ENCODE results near the gene ANKRD13C. TPM values are rescaled to one million over a fixed set of nuclear protein-coding genes. Genes with fewer than 3 reads are reported as not detected.
A peak's percentile ranks its signal among the peaks of the same experiment; 100 is the strongest.
"Not testable (repeated sequence)": the region's sequence is repeated elsewhere in the genome, so short reads cannot be mapped to it uniquely, and the experiment has no call there.

Gene ANKRD13C
- polyA plus RNA-seq, 4 donors, result 6.9 to 18.2 (median 9.1) TPM

DNA sequence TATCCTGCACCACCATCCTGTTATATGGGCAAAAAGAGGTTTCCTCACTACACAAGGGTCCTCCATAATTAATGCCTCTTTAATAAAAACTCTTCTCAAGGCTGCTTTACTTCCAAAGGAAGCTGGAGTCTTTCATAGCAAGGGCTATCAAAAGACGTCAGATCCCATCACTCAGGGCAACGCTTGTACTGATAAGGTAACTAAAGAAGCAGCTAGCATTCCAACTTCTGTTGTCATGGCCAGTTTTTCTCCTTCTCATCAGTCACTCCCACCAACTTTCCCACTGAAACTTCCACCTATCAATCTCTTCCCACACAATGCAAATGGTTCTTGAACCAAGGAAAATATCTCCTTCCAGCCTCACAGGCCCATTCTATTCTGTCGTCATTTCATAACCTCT is 17.1 kb upstream of the ANKRD13C start:
- not testable (repeated sequence) for H3K4me1 ChIP-seq (ENCODE audit: control insufficient read depth in 3 of 3, insufficient read depth in 2 of 3, low read depth in 1 of 3, low read length in 2 of 3); H3K9me3 ChIP-seq (ENCODE audit: control insufficient read depth in 2 of 2, insufficient read depth in 1 of 2, low read depth in 1 of 2, low read length in 1 of 2); DNase-seq; H3K27me3 ChIP-seq (ENCODE audit: control insufficient read depth in 3 of 3, insufficient read depth in 3 of 3, low read length in 3 of 3); H3K4me3 ChIP-seq (ENCODE audit: low read depth in 1 of 3, low read length in 3 of 3); FAIRE-seq; H3K27ac ChIP-seq (ENCODE audit: low read depth in 1 of 3, low read length in 2 of 3); H3K36me3 ChIP-seq (ENCODE audit: control insufficient read depth in 3 of 3, insufficient read depth in 2 of 3, low read depth in 1 of 3, low read length in 3 of 3)
- 84 to 91% (median 91%) methylated on average over 3 of the region's 3 CpGs for WGBS, 3 donors

DNA sequence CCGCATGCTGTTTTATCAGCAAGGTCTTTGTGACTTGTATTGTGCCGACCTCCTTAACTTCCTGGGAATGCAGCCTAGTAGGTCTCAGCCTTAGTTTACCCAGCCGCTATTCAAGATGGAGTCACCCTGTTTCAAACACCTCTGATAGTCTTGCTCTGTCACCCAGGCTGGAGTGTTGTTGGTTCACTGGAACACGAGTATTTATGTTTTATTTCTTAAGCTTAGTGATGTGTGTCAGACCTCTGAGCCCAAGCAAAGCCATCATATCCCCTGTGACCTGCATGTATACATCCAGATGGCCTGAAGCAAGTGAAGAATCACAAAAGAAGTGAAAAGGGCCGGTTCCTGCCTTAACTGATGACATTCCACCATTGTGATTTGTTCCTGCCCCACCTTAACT is 12.9 kb upstream of the ANKRD13C start:
- not testable (repeated sequence) for H3K4me1 ChIP-seq (ENCODE audit: control insufficient read depth in 3 of 3, insufficient read depth in 2 of 3, low read depth in 1 of 3, low read length in 2 of 3); H3K27me3 ChIP-seq (ENCODE audit: control insufficient read depth in 3 of 3, insufficient read depth in 3 of 3, low read length in 3 of 3); FAIRE-seq; H3K36me3 ChIP-seq (ENCODE audit: control insufficient read depth in 3 of 3, insufficient read depth in 2 of 3, low read depth in 1 of 3, low read length in 3 of 3); H3K4me3 ChIP-seq (ENCODE audit: low read depth in 1 of 3, low read length in 3 of 3); H3K9me3 ChIP-seq (ENCODE audit: control insufficient read depth in 2 of 2, insufficient read depth in 1 of 2, low read depth in 1 of 2, low read length in 1 of 2); H3K27ac ChIP-seq (ENCODE audit: low read depth in 1 of 3, low read length in 2 of 3); DNase-seq
- WGBS, 3 donors, result 77 to 83% (median 79%) methylated on average over 5 of the region's 5 CpGs

DNA sequence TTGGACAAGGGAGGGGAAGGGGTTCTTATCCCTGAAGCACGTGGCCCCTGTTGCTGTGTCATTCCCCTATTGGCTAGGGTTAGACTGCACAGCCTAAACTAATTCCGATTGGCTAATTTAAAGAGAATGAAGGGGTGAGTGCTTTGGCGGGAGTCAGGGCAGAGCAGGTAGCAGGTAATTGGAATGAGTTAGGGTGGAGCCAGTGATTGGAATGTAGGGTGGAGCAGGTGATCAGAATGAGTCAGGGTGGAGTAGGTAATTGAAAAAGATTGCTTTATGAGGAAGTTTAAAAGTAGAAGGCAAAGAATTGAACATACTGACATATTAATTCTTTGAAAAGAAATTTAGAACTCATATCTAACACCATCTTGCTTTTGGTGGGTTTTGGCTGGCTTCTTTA is 12.5 kb upstream of the ANKRD13C start:
- FAIRE-seq; H3K4me3 ChIP-seq (ENCODE audit: low read depth in 1 of 3, low read length in 3 of 3): not testable (repeated sequence)

DNA sequence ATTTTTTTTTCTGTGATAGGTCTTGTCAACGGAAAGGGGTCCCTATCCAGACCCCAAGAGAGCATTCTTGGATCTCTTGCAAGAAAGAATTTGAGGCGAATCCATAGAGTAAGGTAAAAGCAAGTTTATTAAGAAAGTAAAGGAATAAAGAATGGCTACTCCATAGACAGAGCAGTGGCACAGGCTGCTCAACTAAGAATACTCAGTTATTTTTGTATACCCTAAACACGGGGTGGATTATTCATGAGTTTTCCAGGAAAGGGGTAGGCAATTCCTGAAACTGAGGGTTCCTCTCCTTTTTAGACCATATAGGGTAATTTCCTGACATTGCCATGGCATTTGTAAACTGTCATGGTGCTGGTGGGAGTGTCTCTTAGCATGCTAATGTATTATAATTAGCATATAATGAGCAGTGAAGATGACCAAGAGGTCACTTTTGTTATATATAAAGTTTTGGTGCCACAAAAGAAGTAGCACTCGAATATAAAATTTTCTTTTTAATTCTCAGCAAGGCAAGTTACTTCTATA is 12.0 kb upstream of the ANKRD13C start:
- not testable (repeated sequence) for FAIRE-seq; H3K9me3 ChIP-seq (ENCODE audit: control insufficient read depth in 2 of 2, insufficient read depth in 1 of 2, low read depth in 1 of 2, low read length in 1 of 2); H3K4me3 ChIP-seq (ENCODE audit: low read depth in 1 of 3, low read length in 3 of 3); DNase-seq; H3K4me1 ChIP-seq (ENCODE audit: control insufficient read depth in 3 of 3, insufficient read depth in 2 of 3, low read depth in 1 of 3, low read length in 2 of 3); H3K27ac ChIP-seq (ENCODE audit: low read depth in 1 of 3, low read length in 2 of 3); H3K27me3 ChIP-seq (ENCODE audit: control insufficient read depth in 3 of 3, insufficient read depth in 3 of 3, low read length in 3 of 3); H3K36me3 ChIP-seq (ENCODE audit: control insufficient read depth in 3 of 3, insufficient read depth in 2 of 3, low read depth in 1 of 3, low read length in 3 of 3)
- WGBS, 3 donors, result 85 to 93% (median 89%) methylated on average over 4 of the region's 4 CpGs

More for the DNA sequence above, 12.5 kb upstream of the ANKRD13C start:
- not testable (repeated sequence) for H3K36me3 ChIP-seq (ENCODE audit: control insufficient read depth in 3 of 3, insufficient read depth in 2 of 3, low read depth in 1 of 3, low read length in 3 of 3); H3K4me1 ChIP-seq (ENCODE audit: control insufficient read depth in 3 of 3, insufficient read depth in 2 of 3, low read depth in 1 of 3, low read length in 2 of 3); H3K27me3 ChIP-seq (ENCODE audit: control insufficient read depth in 3 of 3, insufficient read depth in 3 of 3, low read length in 3 of 3); H3K27ac ChIP-seq (ENCODE audit: low read depth in 1 of 3, low read length in 2 of 3); H3K9me3 ChIP-seq (ENCODE audit: control insufficient read depth in 2 of 2, insufficient read depth in 1 of 2, low read depth in 1 of 2, low read length in 1 of 2)
- WGBS, 3 donors, result 69 to 84% (median 73%) methylated on average over 3 of the region's 3 CpGs
- DNase-seq, result peak in 1 of 2 donors; percentile 65

DNA sequence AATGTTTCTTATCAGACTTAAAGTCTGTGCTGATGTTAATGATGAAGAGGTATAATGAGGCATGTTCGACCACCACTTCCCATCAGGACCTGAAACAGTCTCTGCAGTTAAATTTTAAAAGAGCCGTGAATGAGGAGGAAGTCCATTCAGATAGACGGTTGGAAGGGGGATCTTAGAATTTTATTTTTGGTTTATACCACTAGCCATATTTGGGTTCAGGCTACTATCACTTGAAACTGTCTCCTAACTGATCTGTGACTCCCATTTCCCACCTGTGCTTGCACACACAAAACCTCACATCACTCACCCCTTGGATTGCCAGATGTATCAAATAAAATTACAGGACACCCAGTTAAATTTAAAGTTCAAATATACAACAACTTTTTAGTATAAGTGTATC is 9.9 kb upstream of the ANKRD13C start:
- no peaks in the 10 kb centered on the region for H3K4me1 ChIP-seq (ENCODE audit: control insufficient read depth in 3 of 3, insufficient read depth in 2 of 3, low read depth in 1 of 3, low read length in 2 of 3)
- H3K27ac ChIP-seq (ENCODE audit: low read depth in 1 of 3, low read length in 2 of 3), result no peak overlapping the region
- H3K9me3 ChIP-seq (ENCODE audit: control insufficient read depth in 2 of 2, insufficient read depth in 1 of 2, low read depth in 1 of 2, low read length in 1 of 2), result no peaks in the 10 kb centered on the region
- H3K4me3 ChIP-seq (ENCODE audit: low read depth in 1 of 3, low read length in 3 of 3), result no peak overlapping the region
- DNase-seq, result no peak
- 74 to 80% (median 80%) methylated on average over 3 of the region's 3 CpGs for WGBS, 3 donors
- FAIRE-seq, result no peak
- no peaks in the 10 kb centered on the region for H3K27me3 ChIP-seq (ENCODE audit: control insufficient read depth in 3 of 3, insufficient read depth in 3 of 3, low read length in 3 of 3)
- H3K36me3 ChIP-seq (ENCODE audit: control insufficient read depth in 3 of 3, insufficient read depth in 2 of 3, low read depth in 1 of 3, low read length in 3 of 3), result no peaks in the 10 kb centered on the region

DNA sequence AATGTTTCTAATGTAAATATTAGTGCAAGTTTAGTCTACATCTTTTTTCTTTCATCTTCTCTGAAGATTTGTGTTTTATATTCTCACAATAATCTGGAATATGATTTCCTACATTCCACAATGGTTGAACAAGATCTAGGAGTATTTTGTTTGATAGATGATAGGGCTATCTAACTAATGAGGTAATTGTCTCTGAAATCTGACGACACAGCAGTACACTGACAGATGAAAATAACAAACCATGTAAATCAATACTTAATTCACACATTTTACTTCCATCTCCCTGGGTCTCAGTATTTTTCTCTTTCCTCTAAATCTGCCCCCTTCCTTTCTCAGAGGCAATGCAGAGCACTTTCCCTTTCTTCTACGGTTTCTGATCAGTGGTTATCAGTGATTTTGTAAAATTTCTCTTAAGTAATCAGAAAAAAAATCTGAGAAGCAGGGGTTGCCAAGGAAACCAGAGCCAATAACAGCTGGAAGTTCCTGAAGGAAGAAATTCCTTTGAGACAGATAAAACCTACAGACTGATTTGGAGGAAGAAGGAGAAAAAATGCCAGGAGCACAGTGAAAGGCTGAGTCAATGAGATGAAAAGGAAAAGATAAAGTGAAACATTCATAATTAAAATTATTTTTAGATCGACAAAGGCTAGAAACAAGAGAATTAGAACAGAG is 7.3 kb upstream of the ANKRD13C start:
- FAIRE-seq, result no peak
- Histone ChIP-seq H3K9me3 (ENCODE audit: control insufficient read depth in 2 of 2, insufficient read depth in 1 of 2, low read depth in 1 of 2, low read length in 1 of 2) (no peaks in the 10 kb centered on the region), H3K4me3 (ENCODE audit: low read depth in 1 of 3, low read length in 3 of 3) (no peak overlapping the region), H3K27me3 (ENCODE audit: control insufficient read depth in 3 of 3, insufficient read depth in 3 of 3, low read length in 3 of 3) (no peaks in the 10 kb centered on the region), H3K27ac (ENCODE audit: low read depth in 1 of 3, low read length in 2 of 3) (no peak overlapping the region), H3K36me3 (ENCODE audit: control insufficient read depth in 3 of 3, insufficient read depth in 2 of 3, low read depth in 1 of 3, low read length in 3 of 3) (no peaks in the 10 kb centered on the region), H3K4me1 (ENCODE audit: control insufficient read depth in 3 of 3, insufficient read depth in 2 of 3, low read depth in 1 of 3, low read length in 2 of 3) (no peaks in the 10 kb centered on the region)
- WGBS, 3 donors, result 54 to 63% (median 62%) methylated on average over 3 of the region's 3 CpGs
- DNase-seq, result no peak

DNA sequence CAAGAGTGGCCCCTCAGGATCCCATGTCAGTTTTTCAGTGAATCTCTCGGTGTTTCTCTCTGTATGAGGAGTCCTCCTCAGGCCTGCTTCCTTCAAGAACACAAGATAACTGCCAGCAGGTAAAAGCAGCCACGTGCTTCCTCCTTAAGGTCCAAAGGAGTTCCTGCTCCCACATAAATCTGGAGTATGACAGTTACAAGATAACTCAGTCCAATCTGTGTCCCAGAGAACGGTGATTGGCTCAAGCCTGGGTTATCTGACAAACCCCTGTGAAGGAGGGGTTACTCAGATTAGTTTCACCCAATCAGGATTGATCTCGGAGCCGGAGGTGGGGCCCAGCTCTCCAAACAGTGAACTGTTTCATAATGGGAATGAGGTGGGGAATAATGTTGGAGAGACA is 5.8 kb upstream of the ANKRD13C start:
- Histone ChIP-seq H3K4me3 (ENCODE audit: low read depth in 1 of 3, low read length in 3 of 3) (no peak overlapping the region), H3K9me3 (ENCODE audit: control insufficient read depth in 2 of 2, insufficient read depth in 1 of 2, low read depth in 1 of 2, low read length in 1 of 2) (no peaks in the 10 kb centered on the region), H3K27me3 (ENCODE audit: control insufficient read depth in 3 of 3, insufficient read depth in 3 of 3, low read length in 3 of 3) (no peaks in the 10 kb centered on the region), H3K36me3 (ENCODE audit: control insufficient read depth in 3 of 3, insufficient read depth in 2 of 3, low read depth in 1 of 3, low read length in 3 of 3) (no peaks in the 10 kb centered on the region), H3K4me1 (ENCODE audit: control insufficient read depth in 3 of 3, insufficient read depth in 2 of 3, low read depth in 1 of 3, low read length in 2 of 3) (peaks cover 0 to 3% (median 0%) of the 10 kb centered on the region in 3 donors), H3K27ac (ENCODE audit: low read depth in 1 of 3, low read length in 2 of 3) (no peak overlapping the region)
- FAIRE-seq (no peak), DNase-seq (peak; percentile 25 to 31)
- 64 to 74% (median 74%) methylated on average over 5 of the region's 5 CpGs for WGBS, 3 donors

DNA sequence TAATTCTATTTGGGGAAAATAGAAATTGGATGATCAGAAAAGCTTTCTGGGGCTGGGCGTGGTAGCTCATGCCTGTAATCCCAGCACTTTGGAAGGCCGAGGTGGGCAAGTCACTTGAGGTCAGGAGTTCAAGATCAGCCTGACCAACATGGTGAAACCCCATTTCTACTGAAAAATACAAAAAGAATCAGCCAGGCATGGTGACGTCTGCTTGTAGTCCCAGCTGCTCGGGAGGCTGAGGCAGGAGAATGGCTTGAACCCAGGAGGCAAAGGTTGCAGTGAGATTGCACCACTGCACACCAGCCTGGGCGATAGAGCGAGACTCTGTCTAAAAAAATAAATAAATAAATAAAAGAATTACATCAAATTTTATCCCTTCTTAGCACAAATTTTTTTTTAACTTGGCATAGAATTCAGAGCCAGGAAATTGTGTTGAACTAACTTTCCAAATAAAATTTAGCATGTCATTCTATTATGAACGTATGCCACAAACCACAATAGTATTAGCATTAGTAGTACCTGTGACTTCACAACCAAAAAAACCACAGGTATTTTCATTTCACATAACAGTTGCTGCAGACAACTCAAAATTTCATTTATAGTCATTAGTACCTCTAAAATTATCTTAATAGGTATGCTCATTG is 4.5 kb upstream of the ANKRD13C start:
- 76 to 84% (median 80%) methylated on average over 7 of the region's 7 CpGs for WGBS, 3 donors
- no peak overlapping the region for H3K27ac ChIP-seq (ENCODE audit: low read depth in 1 of 3, low read length in 2 of 3)
- no peaks in the 10 kb centered on the region for H3K27me3 ChIP-seq (ENCODE audit: control insufficient read depth in 3 of 3, insufficient read depth in 3 of 3, low read length in 3 of 3)
- DNase-seq (no peak), FAIRE-seq (no peak)
- no peak overlapping the region for H3K4me3 ChIP-seq (ENCODE audit: low read depth in 1 of 3, low read length in 3 of 3)
- no peaks in the 10 kb centered on the region for H3K36me3 ChIP-seq (ENCODE audit: control insufficient read depth in 3 of 3, insufficient read depth in 2 of 3, low read depth in 1 of 3, low read length in 3 of 3)
- H3K9me3 ChIP-seq (ENCODE audit: control insufficient read depth in 2 of 2, insufficient read depth in 1 of 2, low read depth in 1 of 2, low read length in 1 of 2), result no peaks in the 10 kb centered on the region
- peaks cover 0 to 7% (median 0%) of the 10 kb centered on the region in 3 donors for H3K4me1 ChIP-seq (ENCODE audit: control insufficient read depth in 3 of 3, insufficient read depth in 2 of 3, low read depth in 1 of 3, low read length in 2 of 3)

Measured in small intestine (tissue), 7 donors.